Mesenchymal stem cell (in vitro differentiated cells and primary cell): ENCODE results near the gene ZSWIM4. TPM values are rescaled to one million over a fixed set of nuclear protein-coding genes. Genes with fewer than 3 reads are reported as not detected.

Source experiments
- DNase-seq: peaks from one replicate; pipeline ENCODE4 v3.0.0-alpha.2; 2013
- H2AFZ ChIP-seq: one replicate; pipeline ENCODE4 v1.6.1; 2013; ENCODE audit warnings: low read depth, mild to moderate bottlenecking, control low read depth, inconsistent platforms, low read length, moderate library complexity
- H2AK5ac ChIP-seq: 2 replicates; pipeline ENCODE4 v1.6.1; 2013; ENCODE audit warnings: low read length, moderate library complexity, mild to moderate bottlenecking, inconsistent platforms; ENCODE audit not compliant: severe bottlenecking
- H2BK120ac ChIP-seq: one replicate; pipeline ENCODE4 v1.6.1; 2013; ENCODE audit warnings: low read depth, mild to moderate bottlenecking, inconsistent platforms, low read length, moderate library complexity
- H2BK12ac ChIP-seq, 2 experiments: one replicate each; pipeline ENCODE4 v1.6.1; 2013; ENCODE audit warnings: inconsistent platforms in 2 of 2, low read length in 2 of 2, mild to moderate bottlenecking in 2 of 2, moderate library complexity in 2 of 2, control low read depth in 1 of 2
- H2BK15ac ChIP-seq: one replicate; pipeline ENCODE4 v1.6.1; 2013; ENCODE audit warnings: mild to moderate bottlenecking, low read depth, inconsistent platforms; ENCODE audit not compliant: poor library complexity, severe bottlenecking
- H2BK5ac ChIP-seq: 2 replicates; pipeline ENCODE4 v1.6.1; 2013; ENCODE audit warnings: low read depth, mild to moderate bottlenecking, low read length, control low read depth, inconsistent platforms; ENCODE audit not compliant: poor library complexity, severe bottlenecking
- H3K14ac ChIP-seq, 2 experiments: one replicate each; pipeline ENCODE4 v1.6.1; 2013; ENCODE audit warnings: inconsistent platforms in 2 of 2, low read length in 2 of 2, control low read depth in 1 of 2, mild to moderate bottlenecking in 1 of 2, moderate library complexity in 1 of 2
- H3K18ac ChIP-seq, 2 experiments: one replicate each; pipeline ENCODE4 v1.6.1; 2013; ENCODE audit warnings: inconsistent platforms in 2 of 2, low read length in 2 of 2, control low read depth in 1 of 2, low read depth in 1 of 2, mild to moderate bottlenecking in 1 of 2
- H3K23ac ChIP-seq, 2 experiments: one replicate each; pipeline ENCODE4 v1.6.1; 2013; ENCODE audit warnings: inconsistent platforms in 2 of 2, low read length in 2 of 2, mild to moderate bottlenecking in 2 of 2, moderate library complexity in 2 of 2, control low read depth in 1 of 2
- H3K27ac ChIP-seq: 2 replicates; pipeline ENCODE4 v1.5.1; 2013; ENCODE audit warnings: mild to moderate bottlenecking, moderate library complexity, low read length, control low read depth, inconsistent platforms; ENCODE audit not compliant: poor library complexity, severe bottlenecking
- H3K27me3 ChIP-seq, 2 experiments: 2 replicates each; pipeline versions ENCODE4 v1.6.1 to v1.7.0; 2013; ENCODE audit warnings: low read length in 2 of 2, mild to moderate bottlenecking in 2 of 2, moderate library complexity in 2 of 2, control low read depth in 1 of 2, inconsistent platforms in 1 of 2; ENCODE audit not compliant: control insufficient read depth in 1 of 2, insufficient read depth in 1 of 2
- H3K36me3 ChIP-seq, 2 experiments: 2 replicates each; pipeline versions ENCODE4 v1.6.1 to v1.7.0; 2013; ENCODE audit warnings: low read length in 2 of 2, control low read depth in 1 of 2, inconsistent platforms in 1 of 2, low read depth in 1 of 2, mild to moderate bottlenecking in 1 of 2; ENCODE audit not compliant: insufficient read depth in 2 of 2, control insufficient read depth in 1 of 2
- H3K4ac ChIP-seq, 2 experiments: one replicate each; pipeline ENCODE4 v1.6.1; 2013; ENCODE audit warnings: inconsistent platforms in 2 of 2, low read length in 2 of 2, mild to moderate bottlenecking in 2 of 2, moderate library complexity in 2 of 2, control low read depth in 1 of 2, low read depth in 1 of 2
- H3K4me1 ChIP-seq: 2 replicates; pipeline ENCODE4 v1.6.1; 2013; ENCODE audit warnings: low read depth, low read length, control low read depth; ENCODE audit not compliant: control insufficient read depth, insufficient read depth
- H3K4me2 ChIP-seq: 2 replicates; pipeline ENCODE4 v1.6.1; 2013; ENCODE audit warnings: low read length, mild to moderate bottlenecking, inconsistent platforms; ENCODE audit not compliant: poor library complexity, severe bottlenecking
- H3K4me3 ChIP-seq, 2 experiments: 2 replicates each; pipeline versions ENCODE4 v1.5.1 to v1.7.0; 2013; ENCODE audit warnings: low read length in 2 of 2, mild to moderate bottlenecking in 2 of 2, control low read depth in 1 of 2, low read depth in 1 of 2; ENCODE audit not compliant: insufficient read depth in 1 of 2
- H3K79me1 ChIP-seq: replicated peaks from 2 replicates; pipeline ENCODE4 v1.6.1; 2013; ENCODE audit warnings: mild to moderate bottlenecking, control low read depth, low read length, inconsistent platforms; ENCODE audit not compliant: poor library complexity, severe bottlenecking
- H3K9ac ChIP-seq: 2 replicates; pipeline ENCODE4 v1.7.0; 2013; ENCODE audit warnings: mild to moderate bottlenecking, low read length, moderate library complexity
- H3K9me3 ChIP-seq: 2 replicates; pipeline ENCODE4 v1.7.0; 2013; ENCODE audit warnings: mild to moderate bottlenecking, low read length; ENCODE audit not compliant: control insufficient read depth
- H4K8ac ChIP-seq: one replicate; pipeline ENCODE4 v1.6.1; 2013; ENCODE audit warnings: inconsistent platforms, mild to moderate bottlenecking, low read length, moderate library complexity
- H4K91ac ChIP-seq: one replicate; pipeline ENCODE4 v1.6.1; 2013; ENCODE audit warnings: mild to moderate bottlenecking, low read length, inconsistent platforms
- WGBS: methylation state at CpG from one replicate; pipeline ENCODE4 v1.1.7; 2013; ENCODE audit warnings: mixed read lengths; 5-methylcytosine and 5-hydroxymethylcytosine counted together
- polyA plus RNA-seq, 2 experiments: library from polyadenylated mRNA; stranded (reverse); fragments of 200-250 nt; gene quantifications; one replicate each; pipeline ENCODE4 v1.2.3, GENCODE V29; 2013

The ZSWIM4 gene
- 6.3 TPM for polyA plus RNA-seq (2013, experiment 1 of 2)
- 6.2 TPM for polyA plus RNA-seq (2013, experiment 2 of 2)

- Histone ChIP-seq H3K27ac (peak within 1 kb of the TSS; percentile 76), H3K4me2 (peak within 1 kb of the TSS; percentile 89), H2BK5ac (peak within 1 kb of the TSS; percentile 90), H4K8ac (peak within 1 kb of the TSS; percentile 97), H2BK15ac (peak within 1 kb of the TSS; percentile 100), H3K27me3 (no peaks in the 10 kb centered on the region), H2AK5ac (peak within 1 kb of the TSS; percentile 44), H3K36me3 (peaks cover 0 to 11% of the 10 kb centered on the region in 2 experiments), H3K14ac (peak within 1 kb of the TSS in 1 of 2 experiments; percentile 81), H3K23ac (peak within 1 kb of the TSS in 1 of 2 experiments; percentile 53), H2AFZ (no peak within 1 kb of the TSS), H3K4ac (peak within 1 kb of the TSS; percentile 75 to 96), H3K9ac (peak within 1 kb of the TSS; percentile 98), H2BK12ac (peak within 1 kb of the TSS; percentile 50 to 60), H2BK120ac (peak within 1 kb of the TSS; percentile 83), H3K4me3 (peak within 1 kb of the TSS; percentile 94 to 95), H4K91ac (peak within 1 kb of the TSS; percentile 96), H3K79me1 (peaks cover 15% of the 10 kb centered on the region), H3K9me3 (no peaks in the 10 kb centered on the region), H3K4me1 (peaks cover 12% of the 10 kb centered on the region), H3K18ac (peak within 1 kb of the TSS; percentile 94 to 98)
- WGBS = 4% methylated on average over 48 of the region's 71 CpGs
- DNase-seq = peak; percentile 100
Measured at GRCh38 chr19:13794757-13795589, at the start of gene ZSWIM4. TSS of gene ZSWIM4 (plus strand) at chr19:13795443. CDS start at chr19:13795649, 206 bp downstream.

DNA sequence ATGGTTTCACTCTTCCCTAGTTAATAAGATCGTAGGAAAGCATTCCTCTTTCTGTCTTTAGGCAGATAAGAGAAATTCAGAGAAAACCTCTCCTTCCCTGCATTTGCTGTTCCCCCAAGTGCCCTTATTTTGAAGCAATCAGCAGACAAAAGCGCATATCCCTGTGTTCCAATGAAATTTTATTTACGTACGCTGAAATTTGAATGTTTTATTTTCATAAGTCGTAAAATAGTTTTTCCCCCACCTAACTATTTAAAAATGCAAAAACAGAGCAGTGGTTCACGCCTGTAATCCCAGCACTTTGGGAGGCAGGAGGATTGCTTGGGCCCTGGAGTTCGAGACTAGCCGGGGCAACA is 48.2 kb upstream of the ZSWIM4 start:
- WGBS = 94% methylated on average over 8 of the region's 8 CpGs
- H2BK12ac ChIP-seq = no peak overlapping the region
- H3K14ac ChIP-seq = no peak overlapping the region

GRCh38 chr19:13748169-13748828 is 46.9 kb upstream of the ZSWIM4 start:
- peak overlapping the region; percentile 78 for H3K4me2 ChIP-seq
- H2AFZ ChIP-seq = peak overlapping the region; percentile 15
- peak overlapping the region; percentile 70 for H2BK5ac ChIP-seq
- H2BK15ac ChIP-seq = peak overlapping the region; percentile 90
- H3K27me3 ChIP-seq = no peaks in the 10 kb centered on the region
- peak overlapping the region; percentile 82 for H4K8ac ChIP-seq
- peak overlapping the region in 1 of 2 experiments; percentile 64 for H3K23ac ChIP-seq
- H4K91ac ChIP-seq = peak overlapping the region; percentile 27
- H3K4ac ChIP-seq = peak overlapping the region; percentile 75 to 82
- H3K4me1 ChIP-seq = peaks cover 14% of the 10 kb centered on the region
- H2BK12ac ChIP-seq = no peak overlapping the region
- H3K18ac ChIP-seq = peak overlapping the region; percentile 70 to 81
- peak overlapping the region; percentile 33 for H2AK5ac ChIP-seq
- no peak overlapping the region for H2BK120ac ChIP-seq
- peak; percentile 81 for DNase-seq
- peak overlapping the region; percentile 79 to 92 for H3K4me3 ChIP-seq
- WGBS = 4% methylated on average over 25 of the region's 25 CpGs
- peak overlapping the region; percentile 81 for H3K27ac ChIP-seq
- no peak overlapping the region for H3K14ac ChIP-seq
- H3K36me3 ChIP-seq = peaks cover 16 to 23% of the 10 kb centered on the region in 2 experiments
- H3K9ac ChIP-seq = peak overlapping the region; percentile 98
- H3K9me3 ChIP-seq = no peaks in the 10 kb centered on the region
- H3K79me1 ChIP-seq = peaks cover 33% of the 10 kb centered on the region

More for the DNA sequence above, 48.2 kb upstream of the ZSWIM4 start:
- H3K4me2 ChIP-seq = peak overlapping the region; percentile 26
- H3K27me3 ChIP-seq = no peaks in the 10 kb centered on the region
- peaks cover 17% of the 10 kb centered on the region for H3K4me1 ChIP-seq
- H3K79me1 ChIP-seq = peaks cover 26% of the 10 kb centered on the region
- H3K9me3 ChIP-seq = no peaks in the 10 kb centered on the region
- H3K36me3 ChIP-seq = peaks cover 8 to 12% of the 10 kb centered on the region in 2 experiments
- H2BK120ac ChIP-seq = no peak overlapping the region
- peak overlapping the region; percentile 41 to 92 for H3K4me3 ChIP-seq
- H2AFZ ChIP-seq = peak overlapping the region; percentile 61
- no peak overlapping the region for H3K4ac ChIP-seq
- H3K23ac ChIP-seq = no peak overlapping the region
- no peak for DNase-seq
- H3K27ac ChIP-seq = no peak overlapping the region
- H3K18ac ChIP-seq = peak overlapping the region; percentile 17 to 66
- H3K9ac ChIP-seq = no peak overlapping the region
- no peak overlapping the region for H2AK5ac ChIP-seq
- no peak overlapping the region for H2BK15ac ChIP-seq
- H2BK5ac ChIP-seq = no peak overlapping the region
- H4K91ac ChIP-seq = no peak overlapping the region
- peak overlapping the region; percentile 90 for H4K8ac ChIP-seq

- Histone ChIP-seq H3K27ac (no peak overlapping the region), H3K14ac (no peak overlapping the region), H3K4me3 (no peak overlapping the region), H2BK120ac (no peak overlapping the region), H3K23ac (peak overlapping the region in 1 of 2 experiments; percentile 83), H4K8ac (peak overlapping the region; percentile 45), H2AFZ (no peak overlapping the region), H4K91ac (no peak overlapping the region), H2BK12ac (no peak overlapping the region), H3K27me3 (no peaks in the 10 kb centered on the region), H3K79me1 (peaks cover 36% of the 10 kb centered on the region), H3K36me3 (peaks cover 44 to 51% of the 10 kb centered on the region in 2 experiments), H3K9ac (no peak overlapping the region), H3K4me2 (no peak overlapping the region), H2BK15ac (no peak overlapping the region), H3K18ac (no peak overlapping the region), H3K9me3 (no peaks in the 10 kb centered on the region), H2AK5ac (peak overlapping the region; percentile 19), H3K4ac (no peak overlapping the region), H2BK5ac (no peak overlapping the region), H3K4me1 (peaks cover 5% of the 10 kb centered on the region)
- DNase-seq = no peak
- WGBS = 96% methylated on average over 16 of the region's 16 CpGs
Measured at GRCh38 chr19:13751436-13751835, 43.8 kb upstream of the ZSWIM4 start.
